DND-41 (cell line): Measurements from ENCODE around the gene PHC2.

Experiments used
- CTCF ChIP-seq: IDR thresholded peaks from 2 replicates; pipeline ENCODE4 v1.5.1; 2012; ENCODE audit warnings: borderline replicate concordance, low read length, moderate library complexity, mild to moderate bottlenecking; ENCODE audit not compliant: poor library complexity, severe bottlenecking; ENCODE audit errors: extremely low read depth
- EZH2 ChIP-seq: IDR thresholded peaks from 3 replicates; pipeline ENCODE4 v1.6.1; 2012; ENCODE audit warnings: borderline replicate concordance, low read depth, mild to moderate bottlenecking, moderate library complexity, low read length, inconsistent platforms; ENCODE audit not compliant: severe bottlenecking

- TF ChIP-seq CTCF = no peak
- TF ChIP-seq EZH2 = no peak
These were observed 128.6 kb downstream of the PHC2 start for GRCh38 chr1:33302325-33302724.
